ENCODE results near the gene ABCC3. TPM values are rescaled to one million over a fixed set of nuclear protein-coding genes. Genes with fewer than 3 reads are reported as not detected.

Gene ABCC3
- total and polyA plus RNA-seq, 12 donors = 0.23 to 5.7 (median 1.1) TPM; not detected in 1

DNA sequence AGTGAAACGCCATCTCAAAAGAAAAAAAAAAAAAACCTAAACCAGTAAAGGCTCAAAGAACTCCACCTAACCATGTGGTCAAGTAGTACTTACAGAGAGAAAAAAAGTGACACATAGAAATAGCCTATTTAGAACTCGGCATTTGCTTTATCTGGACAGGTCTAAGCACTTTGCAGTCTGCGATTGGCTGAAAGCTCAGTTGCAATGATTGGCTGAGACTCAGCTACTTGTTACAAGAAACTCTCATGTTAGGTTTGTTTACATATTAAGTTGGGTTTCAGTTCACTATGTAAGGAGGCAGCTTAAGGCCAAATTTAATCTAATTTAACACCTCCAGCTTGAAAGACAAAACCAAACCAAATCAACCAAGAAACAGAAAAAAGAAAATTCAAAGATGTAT lies 19.1 kb downstream of the ABCC3 start:
- ATAC-seq = no peak
- intact Hi-C loops (cut with DNase I) = no loop called here
- no peaks in the 10 kb centered on the region for H3K27me3 ChIP-seq
- H3K36me3 ChIP-seq = no peaks in the 10 kb centered on the region
- no peak overlapping the region for H3K4me3 ChIP-seq
- H3K4me1 ChIP-seq = peaks cover 0 to 2% (median 0%) of the 10 kb centered on the region in 9 donors
- WGBS, 2 donors = 85 to 92% methylated on average over 3 of the region's 3 CpGs
- H3K27ac ChIP-seq = no peak overlapping the region
- H3K9me3 ChIP-seq = peaks cover 0 to 14% (median 0%) of the 10 kb centered on the region in 11 donors
- DNase-seq = no peak
- TF ChIP-seq, protein P1, sequence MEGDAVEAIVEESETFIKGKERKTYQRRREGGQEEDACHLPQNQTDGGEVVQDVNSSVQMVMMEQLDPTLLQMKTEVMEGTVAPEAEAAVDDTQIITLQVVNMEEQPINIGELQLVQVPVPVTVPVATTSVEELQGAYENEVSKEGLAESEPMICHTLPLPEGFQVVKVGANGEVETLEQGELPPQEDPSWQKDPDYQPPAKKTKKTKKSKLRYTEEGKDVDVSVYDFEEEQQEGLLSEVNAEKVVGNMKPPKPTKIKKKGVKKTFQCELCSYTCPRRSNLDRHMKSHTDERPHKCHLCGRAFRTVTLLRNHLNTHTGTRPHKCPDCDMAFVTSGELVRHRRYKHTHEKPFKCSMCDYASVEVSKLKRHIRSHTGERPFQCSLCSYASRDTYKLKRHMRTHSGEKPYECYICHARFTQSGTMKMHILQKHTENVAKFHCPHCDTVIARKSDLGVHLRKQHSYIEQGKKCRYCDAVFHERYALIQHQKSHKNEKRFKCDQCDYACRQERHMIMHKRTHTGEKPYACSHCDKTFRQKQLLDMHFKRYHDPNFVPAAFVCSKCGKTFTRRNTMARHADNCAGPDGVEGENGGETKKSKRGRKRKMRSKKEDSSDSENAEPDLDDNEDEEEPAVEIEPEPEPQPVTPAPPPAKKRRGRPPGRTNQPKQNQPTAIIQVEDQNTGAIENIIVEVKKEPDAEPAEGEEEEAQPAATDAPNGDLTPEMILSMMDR (IDR thresholded peaks at IDR 0.05) = no peak

DNA sequence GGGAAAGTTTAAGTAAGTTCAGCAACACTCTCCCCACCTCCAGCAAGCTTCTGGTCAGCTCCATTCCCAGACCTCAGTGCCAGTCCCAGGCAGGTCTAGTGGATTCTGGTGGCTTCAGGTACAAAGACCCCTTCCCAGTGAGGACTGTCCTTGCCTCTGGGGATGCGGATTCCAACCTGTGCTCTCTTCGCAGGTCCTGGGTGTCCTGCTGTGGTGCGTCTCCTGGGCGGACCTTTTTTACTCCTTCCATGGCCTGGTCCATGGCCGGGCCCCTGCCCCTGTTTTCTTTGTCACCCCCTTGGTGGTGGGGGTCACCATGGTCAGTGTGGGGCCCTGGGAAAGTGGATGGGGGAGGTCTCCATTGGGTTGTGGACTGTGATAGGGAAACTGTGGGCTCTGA lies 21.8 kb downstream of the ABCC3 start:
- Histone ChIP-seq H3K36me3 (no peaks in the 10 kb centered on the region), H3K27ac (no peak overlapping the region), H3K27me3 (no peaks in the 10 kb centered on the region), H3K9me3 (peaks cover 0 to 11% (median 0%) of the 10 kb centered on the region in 11 donors), H3K4me1 (peaks cover 0 to 25% (median 21%) of the 10 kb centered on the region in 9 donors), H3K4me3 (no peak overlapping the region)
- 92 to 97% methylated on average over 5 of the region's 5 CpGs for WGBS, 2 donors
- TF ChIP-seq, protein P1 (IDR thresholded peaks at IDR 0.05) = no peak
- DNase-seq = no peak
- ATAC-seq = no peak
- intact Hi-C loops (cut with DNase I) = no loop called here

GRCh38 chr17:50657054-50657453 lies 22.4 kb downstream of the ABCC3 start:
- ATAC-seq (no peak), DNase-seq (no peak)
- TF ChIP-seq, protein P1 (IDR thresholded peaks at IDR 0.05) = no peak
- no peaks in the 10 kb centered on the region for H3K36me3 ChIP-seq
- no peak overlapping the region for H3K27ac ChIP-seq
- H3K4me3 ChIP-seq = no peak overlapping the region
- peaks cover 0 to 30% (median 26%) of the 10 kb centered on the region in 9 donors for H3K4me1 ChIP-seq
- 89 to 93% methylated on average over 7 of the region's 7 CpGs for WGBS, 2 donors
- no peaks in the 10 kb centered on the region for H3K27me3 ChIP-seq
- intact Hi-C loops (cut with DNase I) = no loop called here
- H3K9me3 ChIP-seq = peaks cover 0 to 11% (median 0%) of the 10 kb centered on the region in 11 donors

- ATAC-seq (no peak), DNase-seq (no peak)
These were observed 22.9 kb downstream of the ABCC3 start for GRCh38 chr17:50657627-50658026.

More at GRCh38 chr17:50657627-50658026, 22.9 kb downstream of the ABCC3 start:
- no peak overlapping the region for H3K4me3 ChIP-seq
- no peak overlapping the region for H3K27ac ChIP-seq
- no peaks in the 10 kb centered on the region for H3K27me3 ChIP-seq
- H3K36me3 ChIP-seq = no peaks in the 10 kb centered on the region
- intact Hi-C loops (cut with DNase I) = no loop called here
- TF ChIP-seq, protein P1 (IDR thresholded peaks at IDR 0.05) = no peak
- peaks cover 0 to 6% (median 0%) of the 10 kb centered on the region in 11 donors for H3K9me3 ChIP-seq
- peaks cover 0 to 34% (median 29%) of the 10 kb centered on the region in 9 donors for H3K4me1 ChIP-seq
- WGBS, 2 donors = 87 to 95% methylated on average over 7 of the region's 7 CpGs

Measured in heart right ventricle (tissue), 16 donors.